ENCODE measurements around the gene OR1E1.
"Not testable (repeated sequence)": the region's sequence is repeated elsewhere in the genome, so short reads cannot be mapped to it uniquely, and the experiment has no call there.

The OR1E1 gene

GRCh38 chr17:3403856-3404255, 5.6 kb upstream of the OR1E1 start:
- H3K27me3 ChIP-seq (ENCODE audit: control insufficient read depth in 2 of 2, insufficient read depth in 2 of 2, low read length in 2 of 2), result not testable (repeated sequence)

GRCh38 chr17:3401786-3402185, 3.6 kb upstream of the OR1E1 start:
- Histone ChIP-seq H3K4me1 (ENCODE audit: control insufficient read depth in 2 of 2, insufficient read depth in 2 of 2, low read length in 2 of 2) (no peaks in the 10 kb centered on the region), H3K27me3 (ENCODE audit: control insufficient read depth in 2 of 2, insufficient read depth in 2 of 2, low read length in 2 of 2) (no peaks in the 10 kb centered on the region), H3K9ac (ENCODE audit: low read depth in 1 of 2, low read length in 2 of 2) (no peak overlapping the region), H3K9me3 (ENCODE audit: control insufficient read depth in 2 of 2, low read length in 2 of 2) (no peaks in the 10 kb centered on the region), H3K4me3 (ENCODE audit: low read length in 2 of 2) (no peak overlapping the region), H3K27ac (ENCODE audit: low read depth in 2 of 2, low read length in 2 of 2) (no peak overlapping the region), H3K36me3 (ENCODE audit: control insufficient read depth in 2 of 2, insufficient read depth in 2 of 2, low read length in 2 of 2) (no peaks in the 10 kb centered on the region)

More at GRCh38 chr17:3403856-3404255, 5.6 kb upstream of the OR1E1 start:
- not testable (repeated sequence) for H3K4me3 ChIP-seq (ENCODE audit: low read length in 2 of 2); H3K36me3 ChIP-seq (ENCODE audit: control insufficient read depth in 2 of 2, insufficient read depth in 2 of 2, low read length in 2 of 2); H3K27ac ChIP-seq (ENCODE audit: low read depth in 2 of 2, low read length in 2 of 2); H3K9ac ChIP-seq (ENCODE audit: low read depth in 1 of 2, low read length in 2 of 2); H3K9me3 ChIP-seq (ENCODE audit: control insufficient read depth in 2 of 2, low read length in 2 of 2); H3K4me1 ChIP-seq (ENCODE audit: control insufficient read depth in 2 of 2, insufficient read depth in 2 of 2, low read length in 2 of 2)

- no peak overlapping the region for H3K9ac ChIP-seq (ENCODE audit: low read depth in 1 of 2, low read length in 2 of 2)
- H3K27ac ChIP-seq (ENCODE audit: low read depth in 2 of 2, low read length in 2 of 2), result no peak overlapping the region
- no peaks in the 10 kb centered on the region for H3K36me3 ChIP-seq (ENCODE audit: control insufficient read depth in 2 of 2, insufficient read depth in 2 of 2, low read length in 2 of 2)
- H3K9me3 ChIP-seq (ENCODE audit: control insufficient read depth in 2 of 2, low read length in 2 of 2), result no peaks in the 10 kb centered on the region
- H3K27me3 ChIP-seq (ENCODE audit: control insufficient read depth in 2 of 2, insufficient read depth in 2 of 2, low read length in 2 of 2), result no peaks in the 10 kb centered on the region
- no peaks in the 10 kb centered on the region for H3K4me1 ChIP-seq (ENCODE audit: control insufficient read depth in 2 of 2, insufficient read depth in 2 of 2, low read length in 2 of 2)
- no peak overlapping the region for H3K4me3 ChIP-seq (ENCODE audit: low read length in 2 of 2)
These were observed 1.8 kb upstream of the OR1E1 start for GRCh38 chr17:3400055-3400454.

GRCh38 chr17:3397801-3398200, 409 bp downstream of the OR1E1 start:
- not testable (repeated sequence) for H3K27ac ChIP-seq (ENCODE audit: low read depth in 2 of 2, low read length in 2 of 2); H3K36me3 ChIP-seq (ENCODE audit: control insufficient read depth in 2 of 2, insufficient read depth in 2 of 2, low read length in 2 of 2); H3K4me1 ChIP-seq (ENCODE audit: control insufficient read depth in 2 of 2, insufficient read depth in 2 of 2, low read length in 2 of 2); H3K27me3 ChIP-seq (ENCODE audit: control insufficient read depth in 2 of 2, insufficient read depth in 2 of 2, low read length in 2 of 2); H3K9ac ChIP-seq (ENCODE audit: low read depth in 1 of 2, low read length in 2 of 2); H3K9me3 ChIP-seq (ENCODE audit: control insufficient read depth in 2 of 2, low read length in 2 of 2); H3K4me3 ChIP-seq (ENCODE audit: low read length in 2 of 2)

GRCh38 chr17:3389791-3390190, 8.4 kb downstream of the OR1E1 start:
- Histone ChIP-seq H3K9ac (ENCODE audit: low read depth in 1 of 2, low read length in 2 of 2) (no peak overlapping the region), H3K4me3 (ENCODE audit: low read length in 2 of 2) (no peak overlapping the region), H3K27me3 (ENCODE audit: control insufficient read depth in 2 of 2, insufficient read depth in 2 of 2, low read length in 2 of 2) (peaks cover 0 to 1% of the 10 kb centered on the region in 2 donors), H3K4me1 (ENCODE audit: control insufficient read depth in 2 of 2, insufficient read depth in 2 of 2, low read length in 2 of 2) (no peaks in the 10 kb centered on the region), H3K9me3 (ENCODE audit: control insufficient read depth in 2 of 2, low read length in 2 of 2) (no peaks in the 10 kb centered on the region), H3K36me3 (ENCODE audit: control insufficient read depth in 2 of 2, insufficient read depth in 2 of 2, low read length in 2 of 2) (no peaks in the 10 kb centered on the region), H3K27ac (ENCODE audit: low read depth in 2 of 2, low read length in 2 of 2) (no peak overlapping the region)

DNA sequence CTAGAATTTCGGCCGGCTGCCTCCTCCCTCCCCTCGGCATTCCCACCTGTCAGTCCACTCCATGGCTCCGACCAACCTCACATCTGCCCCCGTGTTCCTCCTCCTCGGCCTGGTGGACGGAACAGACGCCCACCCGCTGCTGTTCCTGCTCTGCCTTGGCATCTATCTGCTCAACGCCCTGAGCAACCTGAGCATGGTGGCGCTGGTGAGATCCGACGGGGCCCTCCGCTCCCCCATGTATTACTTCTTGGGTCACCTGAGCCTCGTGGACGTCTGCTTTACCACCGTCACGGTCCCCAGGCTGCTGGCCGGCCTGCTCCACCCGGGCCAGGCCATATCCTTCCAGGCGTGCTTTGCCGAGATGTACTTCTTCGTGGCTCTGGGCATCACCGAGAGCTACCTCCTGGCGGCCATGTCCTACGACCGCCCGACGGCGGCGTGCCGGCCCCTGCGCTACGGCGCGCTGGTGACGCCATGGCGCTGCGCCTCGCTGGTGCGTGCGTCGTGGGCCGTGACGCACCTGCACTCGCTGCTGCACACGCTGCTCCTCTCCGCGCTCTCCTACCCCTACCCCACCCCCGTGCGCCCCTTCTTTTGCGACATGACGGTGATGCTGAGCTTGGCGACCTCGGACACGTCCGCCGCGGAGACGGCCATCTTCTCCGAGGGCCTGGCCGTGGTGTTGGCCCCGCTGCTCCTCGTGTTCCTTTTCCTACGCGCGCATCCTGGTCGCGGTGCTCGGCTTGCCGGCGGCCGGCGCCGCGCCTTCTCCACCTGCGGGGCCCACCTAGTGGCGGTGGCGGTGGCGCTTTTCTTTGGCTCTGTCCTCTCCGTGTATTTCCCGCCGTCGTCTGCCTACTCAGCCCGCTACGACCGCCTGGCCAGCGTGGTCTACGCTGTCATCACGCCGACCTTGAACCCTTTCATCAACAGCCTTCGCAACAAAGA, 12.1 kb downstream of the OR1E1 start, which contains the start of gene OR3A2:
Gene OR3A2 (minus strand): TSS at position 440 of the 948 bp plus-strand sequence.
- H3K9ac ChIP-seq (ENCODE audit: low read depth in 1 of 2, low read length in 2 of 2), result no peak within 1 kb of the TSS
- no peak within 1 kb of the TSS for H3K4me3 ChIP-seq (ENCODE audit: low read length in 2 of 2)
- H3K9me3 ChIP-seq (ENCODE audit: control insufficient read depth in 2 of 2, low read length in 2 of 2), result no peaks in the 10 kb centered on the region
- H3K27ac ChIP-seq (ENCODE audit: low read depth in 2 of 2, low read length in 2 of 2), result no peak within 1 kb of the TSS
- no peaks in the 10 kb centered on the region for H3K36me3 ChIP-seq (ENCODE audit: control insufficient read depth in 2 of 2, insufficient read depth in 2 of 2, low read length in 2 of 2)
- no peaks in the 10 kb centered on the region for H3K4me1 ChIP-seq (ENCODE audit: control insufficient read depth in 2 of 2, insufficient read depth in 2 of 2, low read length in 2 of 2)
- peaks cover 0 to 5% of the 10 kb centered on the region in 2 donors for H3K27me3 ChIP-seq (ENCODE audit: control insufficient read depth in 2 of 2, insufficient read depth in 2 of 2, low read length in 2 of 2)

DNA sequence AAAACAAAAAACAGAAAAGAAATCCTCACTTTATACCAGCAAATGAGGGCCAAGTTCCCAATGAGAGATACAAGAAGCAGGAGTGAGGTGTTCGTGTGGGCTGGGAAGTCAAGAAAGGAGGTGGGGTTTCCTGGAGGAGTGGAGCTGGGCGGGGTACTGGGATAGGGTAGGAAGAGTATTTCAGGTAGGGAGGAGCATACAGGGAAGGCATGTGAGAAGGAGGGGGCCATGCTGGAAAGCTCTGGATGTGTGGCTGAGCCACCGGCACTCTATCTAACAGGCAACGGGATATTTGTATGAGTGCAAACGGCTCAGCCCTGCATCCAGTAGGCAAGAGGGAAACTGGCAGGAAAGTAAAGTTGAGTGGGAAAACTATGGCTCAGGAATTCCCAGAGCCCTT, 16.3 kb downstream of the OR1E1 start:
- no peaks in the 10 kb centered on the region for H3K36me3 ChIP-seq (ENCODE audit: control insufficient read depth in 2 of 2, insufficient read depth in 2 of 2, low read length in 2 of 2)
- H3K27me3 ChIP-seq (ENCODE audit: control insufficient read depth in 2 of 2, insufficient read depth in 2 of 2, low read length in 2 of 2), result peaks cover 0 to 9% of the 10 kb centered on the region in 2 donors
- no peaks in the 10 kb centered on the region for H3K4me1 ChIP-seq (ENCODE audit: control insufficient read depth in 2 of 2, insufficient read depth in 2 of 2, low read length in 2 of 2)

DNA sequence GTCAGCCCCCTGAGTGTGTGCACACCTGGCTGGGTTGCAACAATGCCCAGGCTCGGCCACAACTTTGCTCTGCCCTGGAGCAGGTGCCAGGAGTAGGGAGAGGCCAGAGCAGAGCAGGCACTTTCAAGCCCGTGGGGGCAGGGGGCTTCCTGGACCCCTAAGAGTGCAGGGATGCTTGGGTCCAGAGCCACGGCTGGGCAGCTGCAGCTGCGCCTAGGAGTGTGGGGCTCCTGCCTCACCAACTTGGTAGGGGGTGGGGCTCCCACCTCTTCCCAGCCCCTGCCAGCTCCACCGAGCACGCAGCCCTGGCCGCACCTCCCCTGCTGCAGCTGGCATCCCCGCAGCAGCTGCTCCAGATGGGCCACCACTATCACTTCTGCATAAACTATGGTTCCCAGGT, 19.9 kb downstream of the OR1E1 start:
- Histone ChIP-seq H3K27ac (ENCODE audit: low read depth in 2 of 2, low read length in 2 of 2) (no peak overlapping the region), H3K27me3 (ENCODE audit: control insufficient read depth in 2 of 2, insufficient read depth in 2 of 2, low read length in 2 of 2) (peaks cover 0 to 7% of the 10 kb centered on the region in 2 donors), H3K9me3 (ENCODE audit: control insufficient read depth in 2 of 2, low read length in 2 of 2) (no peaks in the 10 kb centered on the region), H3K4me3 (ENCODE audit: low read length in 2 of 2) (no peak overlapping the region), H3K36me3 (ENCODE audit: control insufficient read depth in 2 of 2, insufficient read depth in 2 of 2, low read length in 2 of 2) (no peaks in the 10 kb centered on the region), H3K9ac (ENCODE audit: low read depth in 1 of 2, low read length in 2 of 2) (no peak overlapping the region), H3K4me1 (ENCODE audit: control insufficient read depth in 2 of 2, insufficient read depth in 2 of 2, low read length in 2 of 2) (no peaks in the 10 kb centered on the region)

More for the DNA sequence above, 16.3 kb downstream of the OR1E1 start:
- Histone ChIP-seq H3K4me3 (ENCODE audit: low read length in 2 of 2) (no peak overlapping the region), H3K9ac (ENCODE audit: low read depth in 1 of 2, low read length in 2 of 2) (no peak overlapping the region), H3K27ac (ENCODE audit: low read depth in 2 of 2, low read length in 2 of 2) (no peak overlapping the region), H3K9me3 (ENCODE audit: control insufficient read depth in 2 of 2, low read length in 2 of 2) (no peaks in the 10 kb centered on the region)

DNA sequence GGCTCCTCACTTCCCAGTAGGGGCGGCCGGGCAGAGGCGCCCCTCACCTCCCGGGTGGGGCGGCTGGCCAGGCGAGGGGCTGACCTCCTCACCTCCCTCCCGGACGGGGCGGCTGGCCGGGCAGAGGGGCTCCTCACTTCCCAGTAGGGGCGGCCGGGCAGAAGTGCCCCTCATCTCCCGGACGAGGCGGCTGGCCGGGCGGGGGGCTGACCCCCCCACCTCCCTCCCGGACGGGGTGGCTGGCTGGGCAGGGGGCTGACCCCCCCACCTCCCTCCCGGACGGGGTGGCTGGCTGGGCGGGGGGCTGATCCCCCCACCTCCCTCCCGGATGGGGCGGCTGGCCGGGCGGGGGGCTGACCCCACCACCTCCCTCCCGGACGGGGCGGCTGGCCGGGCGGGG, 27.0 kb downstream of the OR1E1 start:
- not testable (repeated sequence) for H3K27me3 ChIP-seq (ENCODE audit: control insufficient read depth in 2 of 2, insufficient read depth in 2 of 2, low read length in 2 of 2); H3K4me1 ChIP-seq (ENCODE audit: control insufficient read depth in 2 of 2, insufficient read depth in 2 of 2, low read length in 2 of 2); H3K9ac ChIP-seq (ENCODE audit: low read depth in 1 of 2, low read length in 2 of 2); H3K9me3 ChIP-seq (ENCODE audit: control insufficient read depth in 2 of 2, low read length in 2 of 2); H3K4me3 ChIP-seq (ENCODE audit: low read length in 2 of 2); H3K36me3 ChIP-seq (ENCODE audit: control insufficient read depth in 2 of 2, insufficient read depth in 2 of 2, low read length in 2 of 2); H3K27ac ChIP-seq (ENCODE audit: low read depth in 2 of 2, low read length in 2 of 2)
